NOMO-1 treated with dmso at 0.1 percent for 144 hours (cell line): ENCODE results near the gene EDIL3.

Experiments used
- DNase-seq: peaks from one replicate; lab custom pipeline; 2025; ENCODE audit not compliant: unreplicated experiment; lab: John Stamatoyannopoulos, UW

Gene EDIL3, protein sequence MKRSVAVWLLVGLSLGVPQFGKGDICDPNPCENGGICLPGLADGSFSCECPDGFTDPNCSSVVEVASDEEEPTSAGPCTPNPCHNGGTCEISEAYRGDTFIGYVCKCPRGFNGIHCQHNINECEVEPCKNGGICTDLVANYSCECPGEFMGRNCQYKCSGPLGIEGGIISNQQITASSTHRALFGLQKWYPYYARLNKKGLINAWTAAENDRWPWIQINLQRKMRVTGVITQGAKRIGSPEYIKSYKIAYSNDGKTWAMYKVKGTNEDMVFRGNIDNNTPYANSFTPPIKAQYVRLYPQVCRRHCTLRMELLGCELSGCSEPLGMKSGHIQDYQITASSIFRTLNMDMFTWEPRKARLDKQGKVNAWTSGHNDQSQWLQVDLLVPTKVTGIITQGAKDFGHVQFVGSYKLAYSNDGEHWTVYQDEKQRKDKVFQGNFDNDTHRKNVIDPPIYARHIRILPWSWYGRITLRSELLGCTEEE

DNA sequence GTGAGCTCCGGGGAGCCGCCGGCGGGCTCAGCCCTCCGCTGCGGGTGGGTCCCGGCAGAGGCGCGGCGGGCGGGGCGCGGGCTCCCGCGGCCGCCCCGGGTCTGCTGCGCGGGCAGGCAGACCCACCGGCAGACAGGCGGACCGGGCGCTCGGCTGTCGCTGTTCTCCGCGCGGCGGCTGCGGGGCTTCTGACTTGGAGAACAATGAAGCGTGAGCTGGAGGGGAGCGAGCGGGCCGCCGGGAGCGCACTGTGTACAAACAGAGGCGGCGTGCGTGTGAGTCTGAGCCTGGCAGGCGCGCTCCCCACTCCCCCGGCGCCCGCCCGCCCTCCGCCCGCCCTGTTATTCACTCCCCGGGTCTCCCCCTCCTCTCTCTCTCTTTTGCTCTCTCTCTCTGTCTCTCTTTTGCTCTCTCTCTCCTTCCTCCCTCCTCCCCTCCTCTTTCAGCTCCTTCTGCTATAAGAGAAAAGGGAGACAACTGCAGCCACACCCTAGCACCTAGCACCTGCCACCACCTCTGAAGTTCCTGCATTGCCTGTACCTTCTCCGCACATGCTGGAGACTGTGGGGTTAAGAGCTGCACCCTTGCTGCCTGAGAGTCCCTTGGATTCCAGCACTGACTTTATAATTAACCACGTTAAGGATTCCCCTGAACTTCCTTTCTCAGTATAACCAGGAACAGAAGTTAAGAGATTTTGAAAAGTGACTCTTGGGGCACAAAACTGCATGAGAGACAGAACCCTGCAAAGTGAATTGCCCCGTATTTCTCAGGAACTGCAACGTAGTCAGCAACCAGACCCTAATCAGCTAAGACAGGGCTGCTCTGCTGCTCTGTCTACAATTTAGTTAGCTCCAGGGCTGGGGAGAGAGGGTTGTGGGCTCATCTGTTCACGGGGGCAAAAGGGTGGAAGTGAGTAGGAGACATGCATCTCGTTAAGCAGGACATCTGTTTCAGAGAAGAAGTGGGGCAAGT is at the start of gene EDIL3:
EDIL3 (minus strand) TSS at position 277 of the 972 bp plus-strand sequence. CDS start 506 bp downstream, outside the sequence.
- no peak for DNase-seq

DNA sequence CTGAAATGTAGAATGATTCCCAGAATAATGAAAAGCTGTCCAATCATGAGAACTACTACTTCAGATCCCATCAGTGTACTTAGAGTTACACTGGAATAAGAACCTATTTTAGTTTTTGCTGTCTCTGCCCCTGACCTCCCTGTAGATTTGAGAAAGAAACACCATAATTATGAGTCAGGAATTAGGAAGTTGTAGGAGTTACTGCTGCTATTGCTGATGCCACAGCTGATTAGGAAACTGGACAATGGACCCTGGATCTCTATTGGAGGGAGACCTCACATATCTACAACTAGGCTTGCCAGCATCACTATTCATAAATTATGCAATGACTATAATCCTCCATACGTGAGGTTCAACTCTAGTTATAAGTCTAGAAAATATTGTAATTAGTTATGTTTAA is 48.8 kb upstream of the EDIL3 start:
- DNase-seq = no peak

DNA sequence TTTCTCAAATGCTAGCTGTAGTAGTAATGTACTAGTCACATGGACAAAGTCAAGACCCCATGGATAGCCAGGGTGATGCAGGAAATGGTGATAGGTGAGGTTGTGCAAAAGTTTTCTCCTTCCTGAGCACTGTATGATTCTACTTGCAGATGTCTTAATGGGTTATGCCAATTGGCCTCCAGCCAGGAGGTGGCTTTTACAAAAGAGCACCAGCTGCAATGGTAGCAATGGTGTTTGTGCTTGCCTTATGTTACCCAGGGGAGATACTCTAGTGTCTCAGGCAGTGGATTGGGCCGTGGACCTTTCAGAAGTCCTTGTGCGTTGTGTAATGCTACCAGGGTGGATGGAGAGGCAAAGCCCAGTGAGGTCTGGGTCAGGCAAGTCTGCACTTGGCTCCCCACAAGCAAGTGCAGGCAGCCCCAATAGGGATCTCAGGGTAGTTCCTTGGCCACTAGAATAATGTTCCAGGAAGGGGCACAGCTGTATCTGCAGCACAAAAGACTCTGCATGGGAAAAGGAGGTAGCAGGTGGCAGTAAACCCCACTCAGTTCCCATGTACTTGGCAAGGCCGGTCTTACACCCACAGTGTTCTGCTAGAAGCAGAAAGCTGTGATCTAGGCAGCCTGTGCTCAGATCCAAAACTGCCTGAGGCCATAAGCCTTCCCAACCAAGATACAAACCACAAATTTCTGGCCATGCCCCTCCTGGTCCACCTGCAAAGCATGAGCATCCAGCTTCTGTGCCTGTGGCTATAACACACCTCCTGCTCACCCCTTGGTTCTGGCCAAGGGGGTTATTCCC is 46.4 kb upstream of the EDIL3 start:
- DNase-seq = no peak

DNA sequence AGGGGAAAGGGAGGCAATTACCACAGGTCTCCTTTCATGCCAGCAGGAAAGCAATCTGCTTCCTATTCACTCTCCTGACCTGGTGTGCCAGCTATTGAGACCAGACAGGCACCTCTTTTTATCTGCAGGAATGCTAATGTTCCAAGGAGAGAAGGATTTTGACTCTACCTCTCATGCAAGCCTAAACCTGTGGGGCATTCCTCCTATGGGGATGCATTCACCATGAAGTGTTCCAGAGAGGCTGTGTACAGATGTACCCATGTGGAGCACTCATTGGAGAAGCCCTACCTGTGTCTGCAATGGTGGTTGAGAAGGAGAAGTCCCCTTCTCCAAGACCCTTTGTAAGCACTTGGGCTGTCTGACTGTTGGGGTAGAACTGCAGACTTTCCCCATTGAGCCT is 45.4 kb upstream of the EDIL3 start:
- DNase-seq = no peak

DNA sequence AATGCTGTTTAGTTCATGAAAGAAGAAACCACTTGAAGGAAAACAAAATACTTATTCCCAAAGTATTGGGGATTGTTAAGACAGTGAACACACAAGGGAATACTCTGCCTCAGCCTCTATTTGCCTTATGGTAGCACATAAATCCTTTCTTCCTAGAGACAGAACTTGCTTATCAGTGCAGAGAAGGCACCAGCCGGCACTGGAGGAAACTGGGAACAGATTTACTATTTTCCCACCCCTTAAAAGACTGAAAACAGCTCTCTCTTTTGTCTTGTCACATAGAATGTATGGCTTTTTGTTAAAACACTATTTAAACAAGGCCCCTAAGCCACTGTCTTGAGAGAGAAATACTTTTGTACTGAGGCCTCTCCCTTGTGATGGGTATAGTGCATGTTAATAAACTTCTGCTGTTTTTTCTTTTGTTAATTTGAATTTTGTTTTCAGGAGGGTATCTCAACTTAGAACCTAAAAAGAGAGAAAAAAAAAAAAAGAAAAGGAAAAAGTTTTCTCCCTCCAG is 40.7 kb upstream of the EDIL3 start:
- no peak for DNase-seq

DNA sequence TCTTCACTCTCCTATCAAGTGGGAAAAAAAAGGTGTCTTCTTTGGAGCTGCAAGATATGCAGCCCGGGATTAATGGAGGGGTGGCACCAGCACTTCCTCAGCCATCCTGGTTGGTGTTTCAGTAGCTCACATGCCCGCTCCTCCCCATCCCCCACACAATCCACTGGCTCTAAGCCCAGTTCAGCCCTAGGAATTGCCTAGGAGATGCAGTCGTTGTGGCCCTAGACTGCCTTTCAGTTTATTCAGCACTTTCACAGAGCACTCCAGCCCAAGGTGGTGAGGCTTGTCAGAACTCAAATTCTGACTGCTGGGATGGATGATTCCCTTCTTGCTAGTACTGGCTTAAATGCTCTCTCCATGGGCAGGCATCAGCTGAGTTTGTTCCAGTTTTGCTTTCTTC is 35.1 kb upstream of the EDIL3 start:
- DNase-seq = no peak

DNA sequence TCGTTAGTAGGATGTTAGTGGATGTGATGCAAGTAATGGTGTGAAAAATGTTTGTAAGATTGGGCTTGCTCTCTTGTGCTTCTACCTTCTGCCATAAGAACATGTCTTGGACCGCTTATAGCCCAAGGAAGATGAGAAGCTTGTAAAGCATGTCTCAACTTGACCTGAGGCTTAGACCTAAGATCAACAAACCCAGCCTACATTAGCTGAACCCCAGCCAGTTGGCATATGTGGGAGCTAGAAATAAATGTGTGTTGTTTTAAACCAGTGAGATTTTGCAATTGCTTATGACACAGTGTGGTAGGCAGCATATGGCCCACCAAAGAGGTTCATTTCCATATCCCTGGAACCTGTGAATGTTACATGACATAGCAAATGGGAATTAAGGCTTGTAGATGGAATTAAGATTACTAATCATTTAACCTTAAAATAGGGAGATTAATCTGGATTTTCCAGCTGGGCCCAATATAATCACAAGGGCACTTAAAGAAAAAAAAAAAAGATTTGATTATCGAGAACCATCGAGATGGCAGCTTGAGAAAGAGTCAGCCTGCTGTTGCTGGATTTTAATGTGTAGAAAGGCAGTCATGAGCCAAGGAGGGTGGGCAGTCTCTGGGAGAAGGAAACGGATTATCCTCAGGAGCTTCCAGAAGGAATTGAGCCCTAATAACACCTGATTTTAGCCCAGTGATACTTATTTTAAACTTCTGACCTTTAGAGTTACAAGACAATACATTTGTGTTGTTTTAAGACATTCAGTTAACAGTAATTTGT is 27.3 kb upstream of the EDIL3 start:
- no peak for DNase-seq

DNA sequence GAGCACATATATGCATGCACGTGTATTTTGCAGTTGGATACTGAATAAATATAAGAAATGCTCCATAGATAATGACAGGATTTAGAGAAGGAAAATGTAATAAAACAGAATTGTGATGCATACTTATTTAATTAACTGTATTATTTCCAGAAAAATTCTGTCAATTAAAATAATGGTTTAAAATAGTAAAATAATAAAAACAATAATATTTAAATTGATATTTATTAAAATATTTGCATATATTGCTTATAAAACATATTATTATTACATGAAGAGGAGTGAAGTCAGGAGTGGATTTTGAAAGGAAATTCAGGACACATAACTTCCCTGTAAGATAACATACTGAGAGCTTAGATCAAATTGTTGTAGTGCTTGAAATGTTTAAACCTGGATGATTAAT is 21.4 kb upstream of the EDIL3 start:
- DNase-seq = no peak

DNA sequence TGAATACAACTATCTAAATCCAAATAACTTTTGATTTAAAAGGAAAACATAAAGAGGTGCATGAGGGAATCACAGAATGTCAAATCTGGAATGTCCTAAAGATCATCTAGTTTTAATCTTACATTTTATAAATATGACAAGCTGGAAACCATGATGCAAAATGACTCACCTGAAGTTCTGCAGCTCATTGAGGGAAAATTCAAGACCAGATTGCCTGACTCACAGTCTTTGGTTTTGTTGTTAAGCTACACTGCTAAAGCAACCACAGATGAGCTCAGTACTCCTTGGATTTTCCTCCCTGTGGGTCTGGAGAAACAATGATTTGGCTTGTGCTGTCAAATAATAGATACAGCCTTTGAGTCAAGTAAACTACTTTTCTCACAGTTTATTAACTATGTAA is 19.1 kb upstream of the EDIL3 start:
- no peak for DNase-seq

DNA sequence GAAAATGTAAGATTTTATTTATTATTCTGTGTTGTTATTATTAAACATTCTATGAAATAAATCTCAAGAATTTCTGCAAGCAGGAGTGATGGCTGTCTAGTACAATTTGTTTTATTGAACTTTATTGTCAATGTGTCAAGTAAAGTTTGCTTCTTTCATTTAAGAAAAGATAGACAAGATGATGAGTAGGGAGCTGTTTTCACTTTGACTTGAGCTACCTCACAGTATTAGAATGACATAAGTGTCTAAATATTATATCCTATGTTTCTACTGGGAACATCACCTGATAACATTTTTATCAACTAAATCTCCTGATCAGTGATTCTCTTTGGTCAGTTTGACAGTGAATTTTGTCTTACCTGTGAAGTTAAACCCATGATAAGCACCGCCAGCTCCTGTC is 12.7 kb upstream of the EDIL3 start:
- DNase-seq = no peak

DNA sequence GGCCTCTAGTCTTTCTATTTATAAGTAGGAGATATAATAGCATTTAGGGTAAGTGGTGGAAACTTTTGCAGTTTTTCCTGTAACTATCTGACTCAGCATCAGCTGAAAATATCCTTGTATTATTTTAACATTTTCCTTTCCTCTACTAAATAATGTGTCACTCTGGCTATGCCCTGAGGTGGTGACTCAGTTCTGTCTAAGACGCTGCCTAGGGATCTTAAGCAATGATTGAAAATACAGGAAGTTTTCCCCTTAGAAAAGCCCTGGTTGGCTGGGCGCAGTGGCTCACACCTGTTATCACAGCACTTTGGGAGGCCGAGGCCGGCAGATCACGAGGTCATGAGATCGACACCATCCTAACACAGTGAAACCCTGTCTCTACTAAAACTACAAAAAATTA is 9.3 kb upstream of the EDIL3 start:
- DNase-seq = no peak

DNA sequence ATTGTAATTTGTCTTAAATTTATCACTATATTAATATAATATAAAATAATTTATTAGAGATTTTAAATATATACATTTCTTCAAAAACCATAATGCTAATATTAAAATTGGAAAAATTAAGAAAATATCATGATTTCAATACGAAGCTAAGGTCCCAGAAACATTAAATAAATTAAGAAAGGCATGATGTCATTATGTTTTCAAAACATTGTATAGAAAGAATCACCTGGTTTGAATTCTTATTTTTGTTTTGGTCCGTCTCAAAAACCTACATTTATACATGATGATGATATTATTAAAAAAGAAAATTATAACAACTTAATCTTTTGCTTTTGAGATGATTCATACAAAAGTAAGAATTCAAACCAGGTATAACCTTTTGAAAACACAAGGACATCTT is 8.2 kb upstream of the EDIL3 start:
- DNase-seq = no peak

DNA sequence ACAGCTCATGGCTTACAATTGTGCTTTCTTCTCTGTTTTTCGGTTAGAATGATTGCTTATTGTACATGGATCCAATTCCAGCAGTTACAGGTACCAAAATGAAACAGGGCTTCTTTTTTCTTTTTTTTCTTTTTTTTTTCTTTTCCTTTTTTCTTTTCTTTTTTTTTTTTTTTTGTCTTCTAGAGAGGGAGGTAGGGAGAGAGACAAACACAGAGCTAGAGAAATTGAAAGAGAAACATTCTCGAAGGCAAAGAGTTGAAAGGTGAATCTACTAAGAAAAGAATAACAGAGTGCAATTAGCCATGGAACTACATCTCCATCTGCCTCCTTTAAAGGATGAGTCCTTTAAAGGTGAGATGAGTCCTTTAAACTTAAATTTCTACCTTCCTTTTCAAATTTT is 1.0 kb upstream of the EDIL3 start:
- DNase-seq = no peak

DNA sequence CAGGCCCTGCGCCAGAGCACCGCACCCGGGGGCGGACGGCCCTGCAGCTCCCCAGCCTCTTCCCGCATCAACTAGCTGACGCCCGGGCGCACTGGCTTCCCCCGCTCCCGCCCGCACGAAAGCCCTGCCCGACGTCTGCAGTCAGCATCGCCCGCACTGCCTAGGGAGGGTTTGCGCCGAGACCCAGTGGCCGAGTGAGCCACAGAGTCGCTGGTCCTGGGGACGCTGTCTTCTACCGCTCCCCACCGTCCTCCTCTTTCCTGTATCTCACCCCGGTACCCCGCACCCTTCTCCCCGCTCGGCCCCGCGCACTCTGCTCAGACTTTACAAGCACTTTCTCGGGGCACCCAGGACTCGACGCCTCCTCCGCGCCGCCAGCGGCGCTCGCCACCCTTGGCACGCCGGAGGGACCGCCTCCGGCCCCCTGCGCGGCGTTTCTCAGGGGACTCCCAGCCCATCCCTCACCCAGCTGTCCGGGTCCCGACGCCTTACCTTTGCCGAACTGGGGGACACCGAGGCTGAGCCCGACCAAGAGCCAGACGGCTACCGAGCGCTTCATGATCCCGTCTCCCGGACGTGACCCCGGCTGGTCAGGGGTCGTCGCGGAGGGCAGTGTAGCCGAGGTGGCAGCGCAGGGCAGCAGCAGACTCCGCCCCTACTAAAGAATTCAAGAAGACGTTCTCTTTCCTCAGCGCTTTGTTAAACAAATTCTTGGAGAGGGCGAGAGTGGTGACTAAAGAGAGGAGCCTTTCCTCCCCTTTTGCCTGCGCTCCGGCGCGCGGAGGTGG is 670 bp downstream of the EDIL3 start:
- no peak for DNase-seq

DNA sequence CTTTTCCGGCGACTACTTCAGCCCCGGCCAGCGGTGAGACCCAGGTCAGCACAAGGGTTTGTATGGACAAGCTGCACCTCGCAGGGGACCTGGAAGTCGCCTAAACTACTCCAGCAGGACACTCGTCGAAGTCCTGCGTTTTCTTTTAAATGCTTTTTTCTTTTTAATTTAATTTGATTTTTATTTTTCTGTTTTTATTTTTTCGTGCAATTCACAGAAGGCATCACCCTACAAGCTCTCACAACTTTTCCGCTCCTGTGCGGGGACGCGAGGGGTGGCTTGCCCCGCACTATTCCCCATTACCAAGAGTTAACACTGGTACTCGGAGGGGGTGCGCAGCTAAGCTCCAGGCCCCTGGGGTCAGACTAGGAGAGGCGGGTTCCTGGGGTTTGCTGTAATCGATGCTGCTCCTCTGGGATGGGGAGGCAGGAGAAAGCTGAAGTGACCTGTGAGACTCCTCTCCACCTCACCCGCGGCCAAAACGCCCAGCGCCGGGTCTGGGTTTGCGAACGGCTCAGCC is 1.3 kb downstream of the EDIL3 start:
- no peak for DNase-seq

DNA sequence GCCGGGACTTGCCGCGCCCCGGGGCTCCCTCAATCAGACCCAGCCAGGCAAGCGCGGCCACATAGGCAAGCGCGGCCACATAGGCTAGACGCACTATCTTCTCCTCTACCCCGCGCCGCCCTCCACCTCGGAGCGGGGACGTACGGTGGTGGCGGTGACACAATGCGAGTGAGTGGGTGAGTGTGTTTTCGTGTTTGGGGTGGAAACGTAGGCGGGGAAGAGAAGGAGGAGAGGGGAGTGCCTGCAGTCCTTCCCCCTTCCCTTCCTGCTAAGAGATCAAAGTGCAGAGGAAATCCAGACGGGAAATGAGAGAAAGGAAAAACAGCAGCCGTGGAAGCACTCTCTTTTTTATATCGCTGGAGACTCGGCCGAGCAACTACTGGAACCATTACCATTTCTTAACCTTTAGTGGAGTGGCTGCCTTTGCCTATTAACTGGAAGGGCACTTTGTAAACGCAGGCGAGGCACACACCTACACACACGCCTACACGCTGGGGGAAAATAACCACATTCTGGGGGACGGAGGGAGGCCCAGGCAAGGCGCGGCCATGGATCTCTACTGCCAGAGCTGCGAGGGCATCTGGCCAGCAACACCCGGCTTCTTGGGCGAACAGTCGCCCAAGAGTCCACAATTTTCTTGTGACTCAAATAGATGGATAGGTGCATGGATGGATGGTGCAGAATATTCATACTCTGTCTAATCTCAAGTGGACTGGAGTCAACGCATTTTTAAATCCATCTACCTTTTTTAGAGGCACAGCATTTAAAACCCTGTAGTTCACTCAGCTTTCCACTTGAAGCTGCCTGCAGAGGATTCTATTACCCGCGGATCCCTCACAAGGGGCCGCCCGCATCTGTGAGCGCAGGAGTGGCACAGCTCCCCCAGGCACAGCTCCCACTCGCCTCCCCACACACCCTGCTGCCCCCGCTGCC is 2.1 kb downstream of the EDIL3 start:
- DNase-seq = no peak

DNA sequence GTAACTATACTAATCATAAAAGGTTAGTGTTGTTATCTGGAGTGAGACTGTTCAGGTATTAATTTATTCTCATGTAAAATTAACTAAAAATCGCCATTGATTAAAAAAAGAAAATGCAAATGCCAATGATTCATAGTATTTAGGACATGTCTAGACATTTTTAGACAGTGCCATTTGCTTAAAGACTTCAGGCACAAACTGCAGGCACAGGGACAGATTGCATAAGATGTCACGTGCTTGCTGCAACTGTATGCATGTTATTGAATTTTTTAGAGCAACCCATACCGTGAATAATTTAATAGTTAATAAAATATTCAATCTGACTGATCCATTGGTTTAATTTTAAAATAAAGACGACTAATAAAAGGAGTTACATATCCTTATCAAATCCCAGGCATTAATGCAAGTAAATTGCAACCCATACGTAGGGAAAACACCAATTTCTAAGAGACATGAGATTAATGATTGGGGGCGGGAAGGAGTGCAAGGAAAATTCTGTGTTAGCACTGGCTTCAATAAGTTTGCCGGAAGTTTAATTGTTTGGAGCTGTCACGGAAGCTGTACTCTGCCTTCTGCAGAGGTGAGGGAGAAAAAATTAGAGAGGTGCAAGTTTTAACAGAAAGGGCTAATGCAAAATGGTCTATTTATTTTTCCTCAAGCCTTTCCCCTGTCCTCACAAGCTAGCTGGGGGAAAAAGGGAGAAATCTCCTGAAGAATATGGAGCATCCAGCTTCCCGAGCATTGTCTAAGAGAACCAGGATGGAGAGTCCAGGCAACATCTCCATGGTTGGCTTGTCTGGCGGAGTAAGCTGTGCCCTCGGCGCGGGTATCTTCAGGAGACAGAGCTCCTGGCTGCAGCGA is 2.9 kb downstream of the EDIL3 start:
- DNase-seq = no peak
